ENCODE measurements around the gene UNK. TPM values are rescaled to one million over a fixed set of nuclear protein-coding genes. Genes with fewer than 3 reads are reported as not detected.

UNK gene
- total RNA-seq, 1 experiment from 2014 or later: 32.1 TPM

- ATAC-seq (no peak), DNase-seq (ENCODE audit: low read depth, low spot score) (no peak)
- TF ChIP-seq POLR2AphosphoS5 (IDR thresholded peaks at IDR 0.05; ENCODE audit: low read depth, low read length) (no peak), TCF7L2 (IDR thresholded peaks at IDR 0.05; ENCODE audit: low read depth, low read length) (no peak), SIN3A (IDR thresholded peaks at IDR 0.05; ENCODE audit: borderline replicate concordance, insufficient read depth, low read depth, low read length) (no peak), REST (IDR thresholded peaks at IDR 0.05; ENCODE audit: insufficient read depth in 1 of 2, low read depth in 2 of 2, low read length in 1 of 2) (no peak), CTCF (IDR thresholded peaks at IDR 0.05) (no peak)
- intact Hi-C loops (cut with micrococcal nuclease; ENCODE audit: unreplicated experiment): no loop called here
- Histone ChIP-seq H3K27ac (ENCODE audit: low read length) (no peak overlapping the region), H3K9me3 (ENCODE audit: control insufficient read depth, insufficient read depth, low read depth, low read length) (no peaks in the 10 kb centered on the region), H3K36me3 (ENCODE audit: control insufficient read depth, insufficient read depth, low read length) (no peaks in the 10 kb centered on the region), H3K4me1 (ENCODE audit: control insufficient read depth, insufficient read depth, low read length) (peaks cover 6% of the 10 kb centered on the region), H3K27me3 (ENCODE audit: control insufficient read depth, insufficient read depth, low read length) (no peaks in the 10 kb centered on the region), H3K4me3 (ENCODE audit: low read depth in 2 of 2, low read length in 2 of 2) (no peak overlapping the region)
- in situ Hi-C loops (cut with HindIII; ENCODE audit: low pct_unique_long_range_greater_than_20kb, low sequenced_read_pairs): no loop called here
- no TSS peak for BruUV-seq (replicated peaks)
- CTCF ChIA-PET: no interaction called here
- POLR2A ChIA-PET: interaction anchor here (0.6 kb wide), 1 partner anchor 103 kb away, joined by 10 read pairs; no protein-coding TSS in a partner anchor
Measured at GRCh38 chr17:75767881-75768280, 16.7 kb upstream of the UNK start.

GRCh38 chr17:75769536-75769935 is 15.1 kb upstream of the UNK start:
- CTCF ChIA-PET: interaction anchor here (0.6 to 0.7 kb wide), 2 partner anchors 55 to 812 kb away, joined by 3 to 9 read pairs; no protein-coding TSS in a partner anchor
- no peaks in the 10 kb centered on the region for H3K9me3 ChIP-seq (ENCODE audit: control insufficient read depth, insufficient read depth, low read depth, low read length)
- no peak overlapping the region for H3K27ac ChIP-seq (ENCODE audit: low read length)

More at GRCh38 chr17:75769536-75769935, 15.1 kb upstream of the UNK start:
- Histone ChIP-seq H3K36me3 (ENCODE audit: control insufficient read depth, insufficient read depth, low read length) (no peaks in the 10 kb centered on the region), H3K27me3 (ENCODE audit: control insufficient read depth, insufficient read depth, low read length) (no peaks in the 10 kb centered on the region), H3K4me1 (ENCODE audit: control insufficient read depth, insufficient read depth, low read length) (no peaks in the 10 kb centered on the region), H3K4me3 (ENCODE audit: low read depth in 2 of 2, low read length in 2 of 2) (no peak overlapping the region)
- no peak for TF ChIP-seq TCF7L2 (IDR thresholded peaks at IDR 0.05; ENCODE audit: low read depth, low read length)
- BruUV-seq (replicated peaks): no TSS peak
- intact Hi-C loops (cut with micrococcal nuclease; ENCODE audit: unreplicated experiment): no loop called here
- POLR2A ChIA-PET: no interaction called here
- ATAC-seq (no peak), DNase-seq (ENCODE audit: low read depth, low spot score) (no peak)
- in situ Hi-C loops (cut with HindIII; ENCODE audit: low pct_unique_long_range_greater_than_20kb, low sequenced_read_pairs): no loop called here

Data from Panc1 (cell line).